SK-MEL-5 (cell line): ENCODE results near the gene FBXL17. TPM values are rescaled to one million over a fixed set of nuclear protein-coding genes. Genes with fewer than 3 reads are reported as not detected.

ENCODE experiments used
- DNase-seq: peaks from one replicate; pipeline ENCODE4 v3.0.0-alpha.2; 2016; ENCODE audit warnings: low read depth, low spot score
- in situ Hi-C: cut with HindIII; loops from 2 replicates; pipeline ENCODE4 v1.10.0; 2016; ENCODE audit warnings: low sequenced_read_pairs, high pct_unique_total_duplicates, low pct_unique_long_range_greater_than_20kb
- total RNA-seq: library from RNA; depleted of rRNA; stranded (reverse); fragments of >200 nt; shearing (Covaris generic); gene quantifications from 2 replicates; pipeline ENCODE4 v1.2.3, GENCODE V29; 2014

Gene FBXL17
- total RNA-seq, 1 experiment from 2014 or later = 10.0 TPM

- DNase-seq = no peak
- in situ Hi-C loops = no loop called here
Observed at GRCh38 chr5:107969847-107970246, 412.1 kb downstream of the FBXL17 start.

GRCh38 chr5:107968998-107969397 is 412.9 kb downstream of the FBXL17 start:
- no peak for DNase-seq
- in situ Hi-C loops = no loop called here

GRCh38 chr5:107968406-107968843 is 413.5 kb downstream of the FBXL17 start:
- no peak for DNase-seq
- in situ Hi-C loops = no loop called here

GRCh38 chr5:107966201-107966600 is 415.7 kb downstream of the FBXL17 start:
- no peak for DNase-seq
- in situ Hi-C loops = no loop called here

- in situ Hi-C loops = no loop called here
- no peak for DNase-seq
Observed at GRCh38 chr5:107964722-107965121, 417.2 kb downstream of the FBXL17 start.

GRCh38 chr5:107959573-107960279 is 422.2 kb downstream of the FBXL17 start:
- in situ Hi-C loops = no loop called here
- DNase-seq = no peak

GRCh38 chr5:107958861-107959260 is 423.0 kb downstream of the FBXL17 start:
- DNase-seq = no peak
- in situ Hi-C loops = no loop called here

GRCh38 chr5:107958432-107958831 is 423.5 kb downstream of the FBXL17 start:
- no peak for DNase-seq
- in situ Hi-C loops = no loop called here

GRCh38 chr5:107957051-107957450 is 424.8 kb downstream of the FBXL17 start:
- in situ Hi-C loops = no loop called here
- no peak for DNase-seq

GRCh38 chr5:107955321-107955720 is 426.6 kb downstream of the FBXL17 start:
- DNase-seq = no peak
- in situ Hi-C loops = no loop called here

GRCh38 chr5:107954254-107954653 is 427.6 kb downstream of the FBXL17 start:
- in situ Hi-C loops = no loop called here
- no peak for DNase-seq

GRCh38 chr5:107952450-107952849 is 429.4 kb downstream of the FBXL17 start:
- in situ Hi-C loops = no loop called here
- DNase-seq = no peak

- no peak for DNase-seq
- in situ Hi-C loops = no loop called here
Observed at GRCh38 chr5:107951309-107951708, 430.6 kb downstream of the FBXL17 start.

GRCh38 chr5:107950776-107951175 is 431.1 kb downstream of the FBXL17 start:
- in situ Hi-C loops = no loop called here
- DNase-seq = no peak

GRCh38 chr5:107949688-107950341 is 432.1 kb downstream of the FBXL17 start:
- DNase-seq = no peak

GRCh38 chr5:107948377-107948776 is 433.5 kb downstream of the FBXL17 start:
- DNase-seq = no peak
- in situ Hi-C loops = no loop called here

More at GRCh38 chr5:107949688-107950341, 432.1 kb downstream of the FBXL17 start:
- in situ Hi-C loops = no loop called here

GRCh38 chr5:107945061-107945460 is 436.8 kb downstream of the FBXL17 start:
- no peak for DNase-seq
- in situ Hi-C loops = no loop called here

GRCh38 chr5:107943923-107944322 is 438.0 kb downstream of the FBXL17 start:
- in situ Hi-C loops = no loop called here
- no peak for DNase-seq

- no peak for DNase-seq
- in situ Hi-C loops = no loop called here
Observed at GRCh38 chr5:107941036-107941435, 440.9 kb downstream of the FBXL17 start.
